H9 (cell line): ENCODE measurements around the gene TPRN. TPM values are rescaled to one million over a fixed set of nuclear protein-coding genes. Genes with fewer than 3 reads are reported as not detected.

Source experiments
- DNase-seq: peaks from one replicate; pipeline ENCODE4 v3.0.0-alpha.2; 2017
- H2AFZ ChIP-seq: one replicate; pipeline ENCODE4 v1.6.1; 2013; ENCODE audit warnings: mild to moderate bottlenecking, low read length, control low read depth, moderate library complexity
- H2AK5ac ChIP-seq: 2 replicates; pipeline ENCODE4 v1.6.1; 2013; ENCODE audit warnings: low read length, control low read depth, mixed read lengths; ENCODE audit not compliant: insufficient read length
- H2BK120ac ChIP-seq: one replicate; pipeline ENCODE4 v1.6.1; 2013; ENCODE audit warnings: low read depth, mild to moderate bottlenecking, low read length, control low read depth, inconsistent platforms; ENCODE audit not compliant: poor library complexity, severe bottlenecking
- H2BK12ac ChIP-seq: 2 replicates; pipeline ENCODE4 v1.6.1; 2013; ENCODE audit warnings: low read length, control low read depth, mixed read lengths, low read depth; ENCODE audit not compliant: insufficient read length
- H2BK15ac ChIP-seq: 2 replicates; pipeline ENCODE4 v1.6.1; 2013; ENCODE audit warnings: low read depth, low read length, control low read depth
- H2BK20ac ChIP-seq: one replicate; pipeline ENCODE4 v1.6.1; 2013; ENCODE audit warnings: low read depth, mild to moderate bottlenecking, low read length, control low read depth, inconsistent platforms; ENCODE audit not compliant: poor library complexity, severe bottlenecking
- H2BK5ac ChIP-seq: 2 replicates; pipeline ENCODE4 v1.6.1; 2013; ENCODE audit warnings: low read length, control low read depth, mixed read lengths; ENCODE audit not compliant: insufficient read length
- H3K14ac ChIP-seq: 2 replicates; pipeline ENCODE4 v1.6.1; 2013; ENCODE audit warnings: low read length, control low read depth; ENCODE audit not compliant: insufficient read depth
- H3K18ac ChIP-seq: 2 replicates; pipeline ENCODE4 v1.6.1; 2013; ENCODE audit warnings: low read depth, mild to moderate bottlenecking, mixed read lengths, low read length, control low read depth; ENCODE audit not compliant: insufficient read length
- H3K23ac ChIP-seq: 2 replicates; pipeline ENCODE4 v1.6.1; 2013; ENCODE audit warnings: low read length, control low read depth, mixed read lengths, low read depth; ENCODE audit not compliant: insufficient read length
- H3K23me2 ChIP-seq: 2 replicates; pipeline ENCODE4 v1.6.1; 2013; ENCODE audit warnings: low read depth, mild to moderate bottlenecking, mixed read lengths, low read length, control low read depth; ENCODE audit not compliant: insufficient read length, poor library complexity, severe bottlenecking
- H3K27ac ChIP-seq: 2 replicates; pipeline ENCODE4 v1.5.1; 2013; ENCODE audit warnings: low read length, control low read depth, mixed read lengths, low read depth; ENCODE audit not compliant: insufficient read length
- H3K27me3 ChIP-seq: 2 replicates; pipeline ENCODE4 v1.6.1; 2013; ENCODE audit warnings: low read length, control low read depth, inconsistent platforms; ENCODE audit not compliant: insufficient read depth
- H3K4ac ChIP-seq: 2 replicates; pipeline ENCODE4 v1.6.1; 2013; ENCODE audit warnings: low read depth, mild to moderate bottlenecking, control low read depth, inconsistent platforms, low read length, moderate library complexity
- H3K4me1 ChIP-seq: 2 replicates; pipeline ENCODE4 v1.6.1; 2013; ENCODE audit warnings: low read length, control low read depth, inconsistent platforms; ENCODE audit not compliant: insufficient read depth
- H3K4me2 ChIP-seq: 2 replicates; pipeline ENCODE4 v1.6.1; 2013; ENCODE audit warnings: low read length, control low read depth, mixed read lengths; ENCODE audit not compliant: insufficient read length, insufficient read depth
- H3K56ac ChIP-seq: 2 replicates; pipeline ENCODE4 v1.6.1; 2013; ENCODE audit warnings: low read depth, mild to moderate bottlenecking, mixed read lengths, low read length, control low read depth; ENCODE audit not compliant: insufficient read length
- H3K79me1 ChIP-seq: 2 replicates; pipeline ENCODE4 v1.6.1; 2013; ENCODE audit warnings: low read depth, mild to moderate bottlenecking, moderate library complexity, low read length, control low read depth, inconsistent platforms; ENCODE audit not compliant: insufficient read depth, poor library complexity, severe bottlenecking
- H3K79me2 ChIP-seq: 2 replicates; pipeline ENCODE4 v1.6.1; 2013; ENCODE audit warnings: low read length, control low read depth, inconsistent platforms; ENCODE audit not compliant: insufficient read depth
- H3K9ac ChIP-seq: 2 replicates; pipeline ENCODE4 v1.6.1; 2013; ENCODE audit warnings: low read length, control low read depth, mixed read lengths; ENCODE audit not compliant: insufficient read length; ENCODE audit errors: extremely low read depth
- H3K9me3 ChIP-seq: one replicate; pipeline ENCODE4 v1.6.1; 2013; ENCODE audit warnings: low read depth, low read length, inconsistent platforms; ENCODE audit not compliant: control insufficient read depth
- H3T11ph ChIP-seq: one replicate; pipeline ENCODE4 v1.6.1; 2013; ENCODE audit warnings: mild to moderate bottlenecking, low read length, control low read depth, inconsistent platforms
- H4K20me1 ChIP-seq: one replicate; pipeline ENCODE4 v1.6.1; 2013; ENCODE audit not compliant: control insufficient read depth, insufficient read length, insufficient read depth
- H4K5ac ChIP-seq: 2 replicates; pipeline ENCODE4 v1.6.1; 2013; ENCODE audit warnings: low read depth, mild to moderate bottlenecking, mixed read lengths, low read length, control low read depth; ENCODE audit not compliant: insufficient read length
- H4K8ac ChIP-seq: replicated peaks from 2 replicates; pipeline ENCODE4 v1.6.1; 2013; ENCODE audit warnings: low read length, control low read depth, mixed read lengths, low read depth; ENCODE audit not compliant: insufficient read length
- H4K91ac ChIP-seq: 2 replicates; pipeline ENCODE4 v1.6.1; 2013; ENCODE audit warnings: low read depth, mild to moderate bottlenecking, moderate library complexity, mixed read lengths, low read length, control low read depth; ENCODE audit not compliant: insufficient read length
- H3K27ac Mint-ChIP-seq, 3 experiments: 2 replicates in 2 of 3; 3 replicates in 1 of 3; pipeline ENCODE4 v1.8.0; 2020 to 2021; ENCODE audit warnings: mixed read lengths in 3 of 3, mild to moderate bottlenecking in 1 of 3, moderate library complexity in 1 of 3
- H3K27me3 Mint-ChIP-seq: 2 replicates; pipeline ENCODE4 v1.8.0; 2021; ENCODE audit warnings: low read depth, mild to moderate bottlenecking, moderate library complexity, mixed read lengths
- H3K36me3 Mint-ChIP-seq, 3 experiments: 2 replicates in 2 of 3; 3 replicates in 1 of 3; pipeline ENCODE4 v1.8.0; 2020 to 2021; ENCODE audit warnings: low read depth in 3 of 3, mixed read lengths in 3 of 3; ENCODE audit not compliant: insufficient read depth in 1 of 3
- H3K4me1 Mint-ChIP-seq, 2 experiments: 2 replicates each; pipeline ENCODE4 v1.8.0; 2020; ENCODE audit warnings: mixed read lengths in 2 of 2
- H3K4me3 Mint-ChIP-seq, 2 experiments: 2 replicates in 1 of 2; 3 replicates in 1 of 2; pipeline ENCODE4 v1.8.0; 2020 to 2021; ENCODE audit warnings: mild to moderate bottlenecking in 2 of 2, mixed read lengths in 2 of 2, moderate library complexity in 1 of 2
- H3K9me3 Mint-ChIP-seq, 2 experiments: 2 replicates in 1 of 2; 3 replicates in 1 of 2; pipeline ENCODE4 v1.8.0; 2020; ENCODE audit warnings: mild to moderate bottlenecking in 2 of 2, mixed read lengths in 2 of 2, moderate library complexity in 1 of 2
- CTCF ChIP-seq: fragments of 200-600 bp; sonication (generic); conservative IDR thresholded peaks from 3 replicates; pipeline ENCODE4 v1.8.0; 2021; ENCODE audit warnings: antibody characterized with exemption, mild to moderate bottlenecking
- WGBS: extraction: QIAGEN DNeasy Blood & Tissue Kit; methylation state at CpG from one replicate; pipeline ENCODE4 v1.1.7; 2013; ENCODE audit warnings: missing lambda C conversion rate, low lambda C conversion rate, mixed read lengths; ENCODE audit not compliant: insufficient read length; ENCODE audit errors: extremely low coverage; 5-methylcytosine and 5-hydroxymethylcytosine counted together
- total RNA-seq: library from RNA; stranded (reverse); gene quantifications from 2 replicates; pipeline ENCODE4 v1.2.1, GENCODE V29; 2021

The TPRN gene
- total RNA-seq, 1 experiment from 2014 or later, result 30.7 TPM

- H2BK120ac ChIP-seq, result no peak overlapping the region
- H4K5ac ChIP-seq, result no peak overlapping the region
- H3K4me2 ChIP-seq, result no peak overlapping the region
- H4K8ac ChIP-seq, result no peak overlapping the region
- H3K27ac ChIP-seq, result no peak overlapping the region
- Mint-ChIP-seq H3K4me1 (peaks cover 4 to 8% of the 10 kb centered on the region in 2 experiments), H3K27me3 (no peaks in the 10 kb centered on the region), H3K9me3 (no peaks in the 10 kb centered on the region), H3K4me3 (no peak overlapping the region; a peak in 1 of 5 replicates), H3K27ac (0 out of 7 replicates have a peak overlapping the region, but pooled peaks of 1 of the 3 experiments have one; percentile 57), H3K36me3 (peaks cover 3 to 19% (median 5%) of the 10 kb centered on the region in 3 experiments; a peak in 3 of 7 replicates)
- H2BK5ac ChIP-seq, result no peak overlapping the region
- no peak overlapping the region for H3T11ph ChIP-seq
- no peak overlapping the region for H2BK12ac ChIP-seq
- no peak overlapping the region for H3K4ac ChIP-seq
- H3K14ac ChIP-seq, result no peak overlapping the region
- no peak for TF ChIP-seq CTCF
- H3K79me2 ChIP-seq, result no peaks in the 10 kb centered on the region
- no peaks in the 10 kb centered on the region for H3K79me1 ChIP-seq
- no peak overlapping the region for H2BK20ac ChIP-seq
- H3K27me3 ChIP-seq, result no peaks in the 10 kb centered on the region
- H3K23ac ChIP-seq, result no peak overlapping the region
- no peak for DNase-seq
- H3K9ac ChIP-seq, result no peak overlapping the region
- H4K20me1 ChIP-seq, result no peaks in the 10 kb centered on the region
- no peak overlapping the region for H3K18ac ChIP-seq
- no CpG with 5 or more reads among the region's 12 CpGs for WGBS
- no peak overlapping the region for H3K56ac ChIP-seq
- no peak overlapping the region for H2BK15ac ChIP-seq
- no peak overlapping the region for H2AFZ ChIP-seq
- H3K4me1 ChIP-seq, result no peaks in the 10 kb centered on the region; the same call in 1 of the 2 replicates
- no peaks in the 10 kb centered on the region for H3K9me3 ChIP-seq
- H4K91ac ChIP-seq, result no peak overlapping the region
- H2AK5ac ChIP-seq, result no peak overlapping the region
- H3K23me2 ChIP-seq, result peaks cover 12% of the 10 kb centered on the region
Measured at GRCh38 chr9:137218754-137219271, 18.3 kb upstream of the TPRN start.
